Activated CD8-positive, alpha-beta T cell treated with anti-CD3 and anti-CD28 coated beads for 36 hours (primary cell): ENCODE measurements around the gene HOXD8. TPM values are rescaled to one million over a fixed set of nuclear protein-coding genes. Genes with fewer than 3 reads are reported as not detected.

Experiments
- ATAC-seq: fragments of 200-7000 bp; cut with Tn5 transposase; one replicate; pipeline ENCODE4 v1.10.0; 2021; ENCODE audit warnings: mild to moderate bottlenecking, moderate library complexity
- CTCF ChIA-PET: fragments of 350-600 bp; sonication (Branson Sonifier 250); formaldehyde crosslinking; loops from one replicate; lab custom pipeline; 2021; ENCODE audit warnings: antibody characterized with exemption; lab: Charles Lee
- POLR2A ChIA-PET: fragments of 350-600 bp; sonication (Branson Sonifier 250); formaldehyde crosslinking; loops from one replicate; lab custom pipeline; 2021; ENCODE audit warnings: antibody characterized with exemption; lab: Charles Lee
- DNase-seq: peaks from one replicate; pipeline ENCODE4 v3.0.0-alpha.2; 2020
- H3K27ac Mint-ChIP-seq: one replicate; pipeline ENCODE4 v1.8.0; 2021; ENCODE audit warnings: mild to moderate bottlenecking, mixed read lengths
- H3K27me3 Mint-ChIP-seq: one replicate; pipeline ENCODE4 v1.8.0; 2021; ENCODE audit warnings: mixed read lengths
- H3K36me3 Mint-ChIP-seq: one replicate; pipeline ENCODE4 v1.8.0; 2021; ENCODE audit warnings: low read depth, mixed read lengths
- H3K4me1 Mint-ChIP-seq: one replicate; pipeline ENCODE4 v1.8.0; 2021; ENCODE audit warnings: low read depth, mixed read lengths
- H3K4me3 Mint-ChIP-seq: one replicate; pipeline ENCODE4 v1.8.0; 2021; ENCODE audit warnings: mild to moderate bottlenecking, moderate library complexity, mixed read lengths
- H3K9me3 Mint-ChIP-seq: one replicate; pipeline ENCODE4 v1.8.0; 2021; ENCODE audit warnings: mixed read lengths
- intact Hi-C: fragments of 100-400 bp; cut with micrococcal nuclease; formaldehyde crosslinking; loops from one replicate; pipeline ENCODE4 v1.10.0; 2022
- total RNA-seq, 2 experiments: library from RNA; stranded (reverse); gene quantifications; one replicate each; pipeline ENCODE4 v1.2.3, GENCODE V29; 2021
- TF ChIP-seq, protein P1 (sequence below): fragments of 200-600 bp; IDR thresholded peaks from one replicate; pipeline ENCODE4 v1.8.0; 2022; ENCODE audit warnings: antibody characterized with exemption, mild to moderate bottlenecking

The HOXD8 gene
- total RNA-seq, 2 experiments from 2014 or later: not detected

DNA sequence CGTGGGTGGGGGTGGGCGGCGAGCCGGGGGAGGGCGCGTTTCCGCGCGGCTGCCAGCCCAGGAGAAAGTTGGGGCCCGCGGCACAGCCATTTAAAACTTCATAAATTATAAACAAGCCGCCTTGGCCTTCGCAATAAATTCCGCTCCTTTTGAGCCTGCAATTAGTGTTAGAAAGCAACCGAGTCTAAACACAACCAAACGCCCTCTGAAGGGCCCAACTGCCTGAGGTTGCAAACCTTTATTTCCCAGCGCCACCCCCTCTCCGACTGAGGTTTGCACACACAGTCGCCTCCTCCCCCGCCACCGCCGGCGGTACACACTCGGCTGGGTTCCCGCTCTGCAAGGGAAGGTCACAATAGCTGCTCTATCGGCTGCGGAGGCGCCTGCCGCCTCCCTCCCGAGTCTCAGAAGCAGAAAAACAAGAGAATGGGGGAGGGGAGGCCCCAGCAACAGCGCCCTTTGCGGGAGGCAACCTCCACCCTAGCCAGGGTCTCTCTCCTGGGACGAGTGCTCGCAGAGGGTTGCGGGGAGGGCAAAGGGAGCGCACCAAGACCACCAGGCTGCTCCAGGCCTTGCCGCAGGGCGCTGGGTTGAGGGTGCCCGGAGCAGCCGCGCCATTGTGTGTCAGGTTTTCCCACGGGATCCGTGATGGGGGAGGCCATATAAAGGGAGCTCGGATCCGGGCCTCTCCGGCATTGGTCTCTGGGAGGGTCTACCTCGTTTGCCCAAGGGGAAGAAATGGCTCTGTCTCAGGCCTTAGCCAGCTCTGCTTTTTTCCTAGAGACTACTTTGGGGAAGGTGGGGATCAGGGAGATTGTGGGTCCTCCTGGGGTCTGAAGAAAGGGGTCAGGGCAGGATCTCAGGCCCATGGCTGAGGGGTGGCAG, 45.6 kb downstream of the HOXD8 start:
- Mint-ChIP-seq H3K27ac (no peak overlapping the region), H3K27me3 (peaks cover 84% of the 10 kb centered on the region), H3K4me3 (no peak overlapping the region), H3K9me3 (peaks cover 1% of the 10 kb centered on the region), H3K36me3 (no peaks in the 10 kb centered on the region), H3K4me1 (peaks cover 17% of the 10 kb centered on the region)
- POLR2A ChIA-PET: no interaction called here
- DNase-seq (peak; percentile 66), ATAC-seq (peak; percentile 60)
- intact Hi-C loops: loop anchor here (5.0 kb wide), 1 partner anchor 43 kb away; no protein-coding TSS in a partner anchor
- CTCF ChIA-PET: interaction anchor here (0.9 to 1.6 kb wide), 4 partner anchors 13 to 64 kb away, joined by 3 to 5 read pairs (median 4); partner anchors contain the start of gene HOXD1
- TF ChIP-seq, protein P1, sequence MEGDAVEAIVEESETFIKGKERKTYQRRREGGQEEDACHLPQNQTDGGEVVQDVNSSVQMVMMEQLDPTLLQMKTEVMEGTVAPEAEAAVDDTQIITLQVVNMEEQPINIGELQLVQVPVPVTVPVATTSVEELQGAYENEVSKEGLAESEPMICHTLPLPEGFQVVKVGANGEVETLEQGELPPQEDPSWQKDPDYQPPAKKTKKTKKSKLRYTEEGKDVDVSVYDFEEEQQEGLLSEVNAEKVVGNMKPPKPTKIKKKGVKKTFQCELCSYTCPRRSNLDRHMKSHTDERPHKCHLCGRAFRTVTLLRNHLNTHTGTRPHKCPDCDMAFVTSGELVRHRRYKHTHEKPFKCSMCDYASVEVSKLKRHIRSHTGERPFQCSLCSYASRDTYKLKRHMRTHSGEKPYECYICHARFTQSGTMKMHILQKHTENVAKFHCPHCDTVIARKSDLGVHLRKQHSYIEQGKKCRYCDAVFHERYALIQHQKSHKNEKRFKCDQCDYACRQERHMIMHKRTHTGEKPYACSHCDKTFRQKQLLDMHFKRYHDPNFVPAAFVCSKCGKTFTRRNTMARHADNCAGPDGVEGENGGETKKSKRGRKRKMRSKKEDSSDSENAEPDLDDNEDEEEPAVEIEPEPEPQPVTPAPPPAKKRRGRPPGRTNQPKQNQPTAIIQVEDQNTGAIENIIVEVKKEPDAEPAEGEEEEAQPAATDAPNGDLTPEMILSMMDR: no peak

DNA sequence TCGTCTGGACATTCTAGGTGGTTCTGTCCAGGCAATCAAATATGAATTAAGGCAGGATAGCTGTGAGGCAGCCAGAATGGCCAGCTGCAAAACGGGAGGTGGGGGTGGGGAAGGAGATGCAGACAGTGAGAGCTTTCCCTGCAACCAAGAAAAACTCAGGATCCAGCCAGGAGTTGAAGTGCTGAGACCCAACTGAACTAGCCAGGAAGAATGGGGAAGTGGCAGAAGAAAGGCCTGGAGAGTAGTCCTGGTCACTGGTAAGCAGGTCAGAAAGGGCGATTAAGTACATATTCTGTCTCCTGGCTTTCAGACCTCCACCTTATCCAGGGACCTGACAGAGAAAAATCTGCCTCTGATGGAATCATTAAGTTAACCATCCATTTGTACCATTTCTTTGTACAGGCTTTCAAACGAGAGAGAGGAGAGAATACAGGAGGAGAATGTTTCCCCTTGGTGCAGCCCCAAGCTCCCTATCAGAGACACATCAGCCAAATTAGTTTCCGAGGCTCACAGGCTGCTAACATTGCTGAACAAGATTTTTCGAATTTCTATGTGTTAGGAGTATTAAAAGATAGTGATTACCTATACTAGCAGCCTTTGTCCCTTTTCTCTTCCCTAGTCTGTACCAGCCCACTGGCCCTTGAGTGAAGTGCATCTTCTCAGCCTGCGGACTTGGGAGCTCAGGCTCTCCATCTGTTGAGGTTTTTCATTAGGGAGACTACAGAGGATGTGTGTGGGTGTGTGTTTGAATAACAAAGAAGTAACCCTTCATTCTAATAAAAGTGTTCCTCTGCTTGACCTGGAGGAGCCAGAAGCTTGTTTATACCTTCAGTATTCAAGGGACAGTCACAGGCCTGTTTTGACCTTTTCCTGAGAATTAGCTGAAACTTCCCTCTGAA, 46.5 kb downstream of the HOXD8 start:
- H3K4me3 Mint-ChIP-seq: no peak overlapping the region
- ATAC-seq: no peak
- peaks cover 1% of the 10 kb centered on the region for H3K9me3 Mint-ChIP-seq
- no peaks in the 10 kb centered on the region for H3K36me3 Mint-ChIP-seq
- intact Hi-C loops: no loop called here
- peaks cover 85% of the 10 kb centered on the region for H3K27me3 Mint-ChIP-seq
- ChIA-PET CTCF (interaction anchor here (1.1 to 1.6 kb wide), 4 partner anchors 13 to 65 kb away, joined by 3 to 5 read pairs (median 4); partner anchors contain the start of gene HOXD1), POLR2A (no interaction called here)
- H3K4me1 Mint-ChIP-seq: peaks cover 17% of the 10 kb centered on the region
- H3K27ac Mint-ChIP-seq: no peak overlapping the region
- DNase-seq: no peak
- TF ChIP-seq, protein P1: no peak

DNA sequence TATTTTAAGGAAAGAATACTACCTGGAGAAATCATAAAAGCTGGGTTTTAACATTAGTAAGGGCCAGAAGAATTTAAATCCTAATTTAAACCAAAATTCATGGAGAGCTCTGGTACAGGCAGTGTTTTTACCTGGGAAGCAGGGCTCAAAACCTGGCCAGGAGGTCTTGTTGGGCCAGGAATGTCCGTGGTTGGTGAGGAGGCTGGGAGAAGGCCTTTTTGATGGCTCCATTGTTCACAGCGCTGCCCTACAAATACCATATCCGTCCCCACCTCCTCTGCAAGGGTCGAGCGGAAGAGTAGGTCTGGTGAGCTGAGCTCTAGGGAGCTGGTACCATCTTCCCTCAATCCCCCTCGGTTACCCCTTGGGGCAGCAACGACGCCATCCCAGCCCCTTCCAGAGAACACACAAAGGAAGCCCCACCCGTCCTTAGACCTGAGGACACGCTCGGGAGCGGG, 48.1 kb downstream of the HOXD8 start:
- Mint-ChIP-seq H3K27me3 (peaks cover 81% of the 10 kb centered on the region), H3K4me3 (no peak overlapping the region), H3K36me3 (no peaks in the 10 kb centered on the region), H3K4me1 (peaks cover 15% of the 10 kb centered on the region), H3K27ac (no peak overlapping the region), H3K9me3 (no peaks in the 10 kb centered on the region)
- ATAC-seq (no peak), DNase-seq (no peak)
- intact Hi-C loops: no loop called here
- ChIA-PET POLR2A (no interaction called here), CTCF (interaction anchor here (0.7 to 1.2 kb wide), 2 partner anchors 51 to 473 kb away, joined by 3 to 5 read pairs; no protein-coding TSS in a partner anchor)
- TF ChIP-seq, protein P1: no peak

- peak overlapping the region; percentile 18 for H3K4me3 Mint-ChIP-seq
- H3K36me3 Mint-ChIP-seq: no peaks in the 10 kb centered on the region
- TF ChIP-seq, protein P1: no peak
- ChIA-PET POLR2A (no interaction called here), CTCF (interaction anchor here (0.7 to 2.5 kb wide), 3 partner anchors 9 to 472 kb away, joined by 3 to 6 read pairs (median 3); no protein-coding TSS in a partner anchor)
- peaks cover 79% of the 10 kb centered on the region for H3K27me3 Mint-ChIP-seq
- peak; percentile 18 for ATAC-seq
- H3K4me1 Mint-ChIP-seq: peaks cover 12% of the 10 kb centered on the region
- intact Hi-C loops: no loop called here
- H3K27ac Mint-ChIP-seq: no peak overlapping the region
- no peak for DNase-seq
- no peaks in the 10 kb centered on the region for H3K9me3 Mint-ChIP-seq
These were observed 48.7 kb downstream of the HOXD8 start for GRCh38 chr2:176178038-176178756.
